GM12865 (cell line): ENCODE results near the gene CRACR2B.

Source experiments
- DNase-seq: peaks from one replicate; pipeline ENCODE4 v3.0.0; 2010; ENCODE audit warnings: low read depth
- H3K4me3 ChIP-seq: 2 replicates; pipeline ENCODE4 v1.5.1; 2011; ENCODE audit warnings: mild to moderate bottlenecking, low read depth, low read length, control low read depth
- TF ChIP-seq, protein P1 (sequence below): IDR thresholded peaks from 2 replicates; pipeline ENCODE4 v1.5.1; 2011; ENCODE audit warnings: low read length, control low read depth, low read depth, inconsistent platforms; ENCODE audit not compliant: insufficient read depth; ENCODE audit errors: missing control alignments

CRACR2B gene

DNA sequence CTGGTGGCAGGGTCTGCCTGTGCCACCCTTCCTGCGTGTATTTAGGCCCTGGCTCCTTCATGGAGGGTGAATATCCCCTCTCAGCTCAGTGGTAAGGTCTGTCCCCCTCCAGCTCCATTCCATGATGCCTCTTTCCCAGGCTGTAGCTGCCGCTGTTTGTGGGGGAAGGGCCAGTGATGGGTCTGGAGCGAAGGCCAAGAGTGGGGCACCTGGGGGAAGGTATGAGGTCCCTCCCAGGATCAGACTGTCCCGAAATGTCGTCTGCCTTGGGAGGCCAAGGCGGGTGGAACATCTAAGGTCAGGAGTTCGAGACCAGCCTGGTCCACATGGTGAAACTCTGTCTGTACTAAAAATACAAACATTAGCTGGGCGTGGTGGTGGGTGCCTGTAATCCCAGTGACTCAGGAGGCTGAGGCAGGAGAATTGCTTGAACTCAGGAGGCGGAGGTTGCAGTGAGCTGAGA, 6.2 kb downstream of the CRACR2B start:
- TF ChIP-seq, protein P1, sequence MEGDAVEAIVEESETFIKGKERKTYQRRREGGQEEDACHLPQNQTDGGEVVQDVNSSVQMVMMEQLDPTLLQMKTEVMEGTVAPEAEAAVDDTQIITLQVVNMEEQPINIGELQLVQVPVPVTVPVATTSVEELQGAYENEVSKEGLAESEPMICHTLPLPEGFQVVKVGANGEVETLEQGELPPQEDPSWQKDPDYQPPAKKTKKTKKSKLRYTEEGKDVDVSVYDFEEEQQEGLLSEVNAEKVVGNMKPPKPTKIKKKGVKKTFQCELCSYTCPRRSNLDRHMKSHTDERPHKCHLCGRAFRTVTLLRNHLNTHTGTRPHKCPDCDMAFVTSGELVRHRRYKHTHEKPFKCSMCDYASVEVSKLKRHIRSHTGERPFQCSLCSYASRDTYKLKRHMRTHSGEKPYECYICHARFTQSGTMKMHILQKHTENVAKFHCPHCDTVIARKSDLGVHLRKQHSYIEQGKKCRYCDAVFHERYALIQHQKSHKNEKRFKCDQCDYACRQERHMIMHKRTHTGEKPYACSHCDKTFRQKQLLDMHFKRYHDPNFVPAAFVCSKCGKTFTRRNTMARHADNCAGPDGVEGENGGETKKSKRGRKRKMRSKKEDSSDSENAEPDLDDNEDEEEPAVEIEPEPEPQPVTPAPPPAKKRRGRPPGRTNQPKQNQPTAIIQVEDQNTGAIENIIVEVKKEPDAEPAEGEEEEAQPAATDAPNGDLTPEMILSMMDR: no peak
- H3K4me3 ChIP-seq: peak overlapping the region; percentile 61
- DNase-seq: no peak

GRCh38 chr11:834371-835316, 6.9 kb downstream of the CRACR2B start:
- no peak for DNase-seq
- H3K4me3 ChIP-seq: no peak overlapping the region
- TF ChIP-seq, protein P1: no peak

DNA sequence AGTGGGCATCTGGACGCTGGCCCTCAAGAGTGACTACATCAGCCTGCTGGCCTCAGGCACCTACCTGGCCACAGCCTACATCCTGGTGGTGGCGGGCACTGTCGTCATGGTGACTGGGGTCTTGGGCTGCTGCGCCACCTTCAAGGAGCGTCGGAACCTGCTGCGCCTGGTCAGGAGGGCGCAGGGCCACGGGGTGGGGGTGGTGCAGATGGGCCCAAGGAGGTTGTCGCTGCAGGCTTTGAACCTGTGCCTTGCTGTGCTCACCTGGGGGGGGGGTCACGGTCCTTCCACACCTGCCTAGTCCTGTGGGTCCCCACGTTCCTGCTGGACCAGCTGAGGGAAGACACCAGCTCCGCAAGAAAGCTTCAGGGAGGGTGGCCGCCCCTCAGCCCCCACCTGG, 8.6 kb downstream of the CRACR2B start:
- no peak for DNase-seq
- TF ChIP-seq, protein P1: no peak
- H3K4me3 ChIP-seq: no peak overlapping the region

DNA sequence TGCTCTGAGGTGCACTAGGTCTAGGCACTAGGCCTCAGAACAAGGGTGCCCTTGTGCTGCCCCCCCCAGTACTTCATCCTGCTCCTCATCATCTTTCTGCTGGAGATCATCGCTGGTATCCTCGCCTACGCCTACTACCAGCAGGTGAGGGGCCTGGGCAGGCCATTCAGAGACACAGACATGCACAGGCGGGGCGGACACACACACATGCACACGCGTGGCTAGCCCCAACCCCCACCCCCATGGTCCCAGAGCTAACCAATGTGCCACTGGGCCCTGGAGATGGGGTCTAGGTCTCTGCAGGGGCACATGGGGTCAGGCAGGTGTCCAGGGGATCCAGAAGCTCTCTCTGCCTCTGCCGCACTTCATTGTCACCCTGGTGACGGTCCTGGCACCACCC, 9.0 kb downstream of the CRACR2B start:
- no peak for DNase-seq
- TF ChIP-seq, protein P1: no peak

DNA sequence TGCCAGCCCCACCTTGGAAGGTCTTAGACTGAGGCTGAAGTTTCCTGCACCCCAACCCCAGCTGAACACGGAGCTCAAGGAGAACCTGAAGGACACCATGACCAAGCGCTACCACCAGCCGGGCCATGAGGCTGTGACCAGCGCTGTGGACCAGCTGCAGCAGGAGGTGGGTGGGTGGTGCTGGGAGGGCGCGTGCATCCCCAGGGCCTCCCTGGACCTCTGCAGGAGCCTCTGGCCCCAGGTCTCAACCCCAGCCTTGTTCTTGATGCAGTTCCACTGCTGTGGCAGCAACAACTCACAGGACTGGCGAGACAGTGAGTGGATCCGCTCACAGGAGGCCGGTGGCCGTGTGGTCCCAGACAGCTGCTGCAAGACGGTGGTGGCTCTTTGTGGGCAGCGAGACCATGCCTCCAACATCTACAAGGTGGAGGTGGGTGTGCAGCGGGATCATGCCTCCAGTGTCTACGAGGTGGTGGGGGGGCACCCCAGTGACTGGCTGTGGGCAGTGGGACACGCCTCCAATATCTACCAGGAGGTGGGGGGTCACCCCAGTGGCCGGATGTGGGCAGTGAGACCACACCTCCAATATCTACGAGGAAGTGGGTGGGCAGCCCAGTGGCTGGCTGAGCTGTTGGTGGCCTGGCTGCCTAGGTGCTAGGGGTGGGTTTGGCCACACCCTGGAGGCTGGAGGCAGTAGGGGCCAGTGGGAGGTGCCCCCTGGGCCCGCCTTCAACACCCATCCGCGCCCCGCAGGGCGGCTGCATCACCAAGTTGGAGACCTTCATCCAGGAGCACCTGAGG, 9.7 kb downstream of the CRACR2B start:
- no peak overlapping the region for H3K4me3 ChIP-seq
- no peak for DNase-seq
- TF ChIP-seq, protein P1: no peak

More for the DNA sequence above, 9.0 kb downstream of the CRACR2B start:
- no peak overlapping the region for H3K4me3 ChIP-seq

GRCh38 chr11:837990-838307, 10.2 kb downstream of the CRACR2B start:
- H3K4me3 ChIP-seq: no peak overlapping the region
- DNase-seq: no peak
- TF ChIP-seq, protein P1: no peak
